ENCODE measurements around the gene RNF125.

The RNF125 gene

DNA sequence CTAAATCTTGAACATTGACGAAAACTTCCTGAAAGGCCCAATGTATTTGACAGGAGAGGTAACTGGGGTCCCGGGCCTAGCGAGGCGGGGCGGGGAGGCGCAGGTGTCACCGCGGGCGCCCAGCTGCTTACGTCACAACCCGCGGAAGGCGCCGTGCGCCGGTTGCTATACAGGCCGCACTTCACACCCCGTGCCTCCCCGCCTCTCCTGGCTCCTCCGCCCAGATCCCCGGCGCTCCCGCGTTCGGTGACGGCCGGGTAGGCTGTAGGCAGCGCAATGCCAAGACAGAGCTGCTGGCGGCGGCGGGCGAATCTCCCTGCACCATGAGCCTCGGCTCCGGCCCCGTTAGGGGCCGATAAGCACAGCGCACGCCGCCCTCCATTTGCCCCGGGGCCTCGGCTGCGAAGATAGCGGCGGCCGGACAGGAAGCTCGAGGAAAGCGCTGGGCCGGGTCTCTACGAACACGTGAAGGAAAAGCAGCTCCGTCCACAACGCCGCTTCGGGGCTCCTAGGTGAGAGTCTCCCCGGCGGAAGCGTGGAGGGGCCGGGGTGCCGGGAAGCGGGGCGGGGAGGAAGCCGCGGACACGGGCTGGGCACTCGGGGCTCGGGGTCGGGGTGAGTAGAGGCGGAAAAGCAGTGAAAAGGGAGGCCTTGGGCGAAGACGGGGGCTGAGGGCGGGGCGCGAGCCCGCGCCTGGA is 73.2 kb downstream of the RNF125 start, which contains the start of gene RNF138:
Gene RNF138, plus strand, starts transcription at position 151 of the 698 bp plus-strand sequence. CDS start 903 bp downstream, outside the sequence.
- DNase-seq, result peak; percentile 76

DNA sequence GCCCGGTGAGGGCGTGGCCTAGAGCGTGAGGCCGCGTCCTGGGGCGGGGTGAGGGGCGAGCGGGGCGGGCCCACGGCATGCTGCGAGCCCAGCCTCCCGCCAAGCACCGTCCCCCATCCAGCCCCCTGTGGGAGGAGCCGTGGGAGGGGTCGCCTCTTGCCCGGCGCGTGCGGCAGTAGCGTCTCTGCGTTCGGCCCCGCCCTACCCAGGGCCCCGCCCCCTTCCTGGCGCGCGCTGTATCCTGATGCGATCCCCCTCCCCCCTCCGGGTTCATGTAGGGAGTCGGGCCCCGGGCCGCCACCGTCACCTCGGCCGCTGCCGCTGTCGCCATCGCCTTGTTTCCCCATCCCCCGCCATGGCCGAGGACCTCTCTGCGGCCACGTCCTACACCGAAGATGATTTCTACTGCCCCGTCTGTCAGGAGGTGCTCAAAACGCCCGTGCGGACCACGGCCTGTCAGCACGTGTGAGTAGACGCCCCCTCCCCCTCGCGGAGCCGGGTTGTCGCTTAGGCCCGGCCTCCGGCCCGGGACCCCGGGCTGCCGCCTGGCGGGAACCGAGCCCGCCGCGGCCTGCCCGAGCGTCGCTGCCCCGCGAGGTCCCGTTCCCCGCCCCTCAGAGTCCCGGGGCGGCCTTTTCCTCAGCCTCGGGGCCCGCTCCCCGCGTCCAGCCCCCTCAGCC is 73.9 kb downstream of the RNF125 start:
- DNase-seq, result peak; percentile 97

DNA sequence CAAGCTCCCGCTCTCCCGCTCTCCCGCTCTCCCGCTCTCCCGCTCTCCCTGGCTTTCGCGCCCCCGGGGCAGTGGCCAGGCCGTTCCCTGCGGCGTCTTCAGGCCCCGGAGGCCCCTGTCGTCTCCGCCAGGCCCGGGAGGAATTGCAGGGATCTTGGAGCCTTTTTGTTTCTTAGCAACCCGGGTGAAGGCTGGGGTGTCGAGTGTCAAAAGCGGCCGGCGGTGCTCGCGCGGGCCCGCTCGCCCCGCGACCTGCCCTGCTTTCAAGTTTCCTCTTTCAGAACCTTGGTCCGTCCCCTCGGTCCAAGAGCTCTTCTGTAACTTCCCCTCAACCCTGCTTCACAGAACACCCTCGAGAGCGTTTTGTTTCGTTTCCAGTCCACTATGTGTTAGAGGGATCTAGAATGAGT is 74.5 kb downstream of the RNF125 start:
- DNase-seq, result peak; percentile 47

DNA sequence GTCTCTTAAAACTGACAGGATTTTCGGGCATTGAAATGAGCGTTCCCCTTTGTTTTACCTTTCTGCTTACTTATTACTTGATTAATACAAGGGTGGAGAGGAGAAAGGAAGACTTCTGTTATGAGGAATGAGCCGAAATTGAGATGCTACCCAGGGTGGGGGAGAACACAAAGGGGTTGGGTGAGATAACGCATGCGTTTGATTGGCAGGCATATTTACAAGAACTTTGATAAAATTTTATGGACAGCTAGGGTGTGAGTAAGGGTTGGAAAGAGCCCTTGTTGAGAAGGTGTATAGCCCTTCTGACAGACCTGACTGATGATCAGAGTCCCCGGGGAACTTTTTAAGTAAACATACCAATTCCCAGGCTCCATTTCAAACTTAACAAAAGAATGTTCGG is 74.9 kb downstream of the RNF125 start:
- peak; percentile 1 for DNase-seq

DNA sequence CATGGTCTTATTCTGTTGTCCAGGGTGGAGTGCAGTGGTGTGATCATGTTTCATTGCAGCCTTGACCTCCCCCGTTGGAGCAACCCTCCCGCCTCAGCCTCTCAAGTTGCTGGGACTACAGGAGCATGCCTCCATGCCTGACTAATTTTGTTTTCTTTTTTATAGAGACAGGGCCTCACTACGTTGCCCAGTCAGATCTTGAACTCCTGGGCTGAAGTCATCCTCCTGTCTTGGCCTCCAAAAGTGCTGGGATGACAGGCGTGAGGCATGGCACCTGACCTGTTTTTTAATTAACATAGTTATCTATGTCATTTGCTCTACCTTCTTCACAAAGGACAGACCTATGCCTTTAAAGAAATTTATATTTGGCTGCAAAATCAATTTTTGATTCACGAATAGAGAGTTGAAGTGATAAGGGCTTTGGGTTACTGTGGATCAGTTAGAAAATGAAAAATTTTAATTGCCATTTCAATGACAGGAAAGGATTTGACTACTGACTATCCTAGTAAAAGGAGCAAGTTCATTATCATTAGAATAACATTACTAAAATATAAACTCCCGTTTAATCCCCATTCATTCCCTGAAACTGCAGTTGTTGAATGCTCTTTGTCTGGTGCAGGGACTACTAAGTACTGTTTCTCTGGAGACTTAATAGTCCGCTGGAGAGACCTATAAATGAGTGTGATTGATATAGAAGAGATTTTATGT is 76.7 kb downstream of the RNF125 start:
- no peak for DNase-seq

DNA sequence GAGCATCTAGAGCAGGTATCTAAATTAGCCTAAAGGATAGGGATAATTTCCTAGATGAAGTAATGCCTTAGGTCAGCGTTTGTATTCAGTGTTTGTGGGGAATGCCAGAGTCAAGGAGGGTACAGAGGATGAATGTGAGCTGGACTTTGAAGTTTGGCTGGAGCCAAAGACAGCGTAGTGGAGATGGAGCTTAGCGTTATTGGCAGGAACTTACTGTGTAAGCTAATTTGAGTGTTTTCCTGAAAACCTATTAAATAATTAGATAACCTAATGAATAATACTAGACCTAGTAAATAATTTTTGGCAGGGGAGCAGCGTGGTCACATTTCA is 77.2 kb downstream of the RNF125 start:
- no peak for DNase-seq

DNA sequence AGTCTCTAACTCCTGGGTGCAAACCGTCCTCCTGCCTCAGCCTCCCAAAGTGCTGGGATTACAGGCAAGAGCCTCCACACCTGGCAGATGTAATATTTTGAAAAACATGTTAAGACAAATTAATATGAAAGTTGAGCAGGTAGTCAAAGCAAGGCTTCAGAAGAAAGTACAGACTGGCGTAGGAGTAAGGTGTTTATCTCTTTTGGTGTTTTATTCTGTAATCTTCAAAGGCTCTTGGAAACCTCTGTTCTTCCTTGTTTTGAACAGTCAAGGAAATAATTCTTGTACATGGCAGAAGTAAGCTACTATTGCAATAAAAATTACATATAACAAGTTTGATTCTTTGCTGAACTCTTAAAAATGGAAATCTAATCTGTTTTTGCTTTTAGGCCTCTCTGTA is 78.3 kb downstream of the RNF125 start:
- DNase-seq, result no peak

DNA sequence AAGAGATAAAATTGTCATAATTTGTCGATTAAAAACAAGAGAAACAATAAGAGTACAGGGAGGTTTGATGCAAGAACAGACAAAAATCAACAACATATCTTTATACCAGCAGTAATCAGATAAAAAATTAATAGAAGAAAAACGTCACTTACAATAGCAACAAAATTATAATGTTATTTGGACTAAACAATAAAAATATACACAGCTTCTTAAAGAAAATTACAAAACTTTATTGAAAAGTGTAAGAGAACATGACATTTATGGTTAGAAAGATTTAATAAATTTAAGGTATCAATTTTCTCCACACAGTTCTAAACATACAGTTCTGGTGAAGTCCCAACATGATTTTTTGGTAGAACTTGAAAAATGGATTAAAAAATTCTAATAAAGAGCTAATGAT is 85.9 kb downstream of the RNF125 start:
- DNase-seq, result no peak

DNA sequence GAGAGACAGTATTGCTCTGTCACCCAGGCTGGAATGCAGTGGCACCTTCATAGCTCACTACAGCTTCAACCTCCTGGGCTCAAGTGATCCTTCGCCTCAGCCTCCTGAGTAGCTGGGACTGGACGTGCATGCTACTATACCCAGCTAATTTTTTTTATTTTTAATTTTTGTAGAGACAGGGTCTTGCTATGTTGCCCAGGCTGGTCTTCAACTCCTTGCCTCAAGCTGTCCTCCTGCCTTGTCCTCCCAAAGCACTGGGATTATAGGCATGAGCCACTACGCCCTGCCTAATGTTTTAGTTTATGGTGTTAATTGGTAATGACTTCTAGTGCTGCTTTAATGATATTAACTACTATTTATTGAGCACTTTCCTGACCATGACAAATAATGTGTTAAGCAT is 91.4 kb downstream of the RNF125 start:
- no peak for DNase-seq

DNA sequence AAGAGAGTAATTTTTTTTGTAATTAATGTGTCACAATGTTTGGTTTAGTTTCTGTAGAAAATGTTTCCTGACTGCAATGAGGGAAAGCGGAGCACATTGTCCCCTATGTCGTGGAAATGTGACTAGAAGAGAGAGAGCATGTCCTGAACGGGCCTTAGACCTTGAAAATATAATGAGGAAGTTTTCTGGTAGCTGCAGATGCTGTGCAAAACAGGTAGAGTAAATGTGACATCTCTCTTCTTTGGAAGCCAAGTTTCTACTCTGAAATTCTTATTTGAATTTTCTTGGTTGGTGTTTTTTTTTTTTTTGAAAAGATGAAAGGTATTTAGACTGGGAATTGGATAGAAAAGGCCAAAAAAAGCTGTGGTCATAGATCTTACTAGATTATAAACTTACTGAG is 93.1 kb downstream of the RNF125 start:
- no peak for DNase-seq

DNA sequence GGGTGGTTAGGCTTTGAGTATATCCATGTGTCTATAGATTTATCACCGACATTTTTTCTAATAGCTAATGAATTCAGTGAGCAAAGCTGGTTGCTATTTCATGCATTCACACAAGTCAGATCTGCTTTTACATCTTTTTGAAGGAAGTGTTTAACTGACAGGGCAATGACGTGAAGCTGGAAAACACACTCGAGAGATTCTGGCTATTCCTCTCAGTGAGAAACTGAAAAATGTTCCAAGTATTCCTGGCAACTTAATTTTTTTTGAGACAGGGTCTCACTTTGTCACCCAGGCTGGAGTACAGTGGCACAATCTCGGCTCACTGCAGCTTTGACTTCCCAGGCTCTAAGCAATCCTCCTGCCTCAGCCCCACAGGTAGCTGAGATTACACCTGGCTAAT is 94.2 kb downstream of the RNF125 start:
- DNase-seq, result no peak

DNA sequence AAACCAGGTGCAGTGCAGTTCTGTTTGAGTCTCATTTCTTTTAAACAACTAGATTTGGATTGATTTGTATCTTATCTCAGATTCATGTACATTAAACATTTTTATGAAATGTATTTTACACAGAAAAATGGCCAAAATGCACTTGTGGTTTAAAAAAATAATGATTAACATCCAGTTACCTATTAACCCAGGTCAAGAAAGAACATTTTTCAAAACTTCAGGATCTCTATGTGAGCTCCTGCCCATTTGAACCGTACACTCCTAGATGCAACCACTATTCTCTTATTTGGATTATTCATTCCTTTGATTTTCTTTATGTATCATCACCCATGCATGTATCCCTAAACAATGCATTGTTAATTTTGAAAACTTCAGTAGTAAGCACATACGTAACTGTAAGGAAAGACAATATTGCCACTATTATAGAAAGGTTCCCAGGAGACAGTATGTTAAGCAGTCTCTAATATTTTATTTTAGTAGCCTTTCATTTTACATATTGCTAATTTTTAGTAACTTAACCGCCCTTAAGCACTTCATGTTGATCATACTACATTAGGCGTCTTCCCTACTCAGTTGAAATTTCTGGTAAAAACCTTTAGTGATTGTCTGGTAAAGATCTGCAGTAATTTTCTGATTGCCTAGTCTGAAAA is 95.8 kb downstream of the RNF125 start:
- DNase-seq, result no peak

DNA sequence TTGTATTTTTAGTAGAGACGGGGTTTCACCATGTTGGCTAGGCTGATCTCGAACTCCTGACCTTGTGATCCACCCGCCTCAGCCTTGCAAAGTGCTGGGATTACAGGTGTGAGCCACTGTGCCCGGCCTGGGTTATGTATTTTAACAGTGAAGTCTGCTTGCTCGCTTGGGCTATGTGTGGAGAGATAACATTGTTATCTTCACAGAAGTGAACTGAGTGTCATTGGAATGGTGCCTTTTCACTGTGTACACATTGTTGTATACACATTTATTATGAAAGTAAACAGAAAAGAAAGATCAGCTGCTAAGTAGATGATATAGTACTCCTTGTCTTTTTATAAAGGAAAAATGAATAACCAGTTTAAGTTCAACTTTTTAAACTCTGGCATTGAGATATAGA is 103.4 kb downstream of the RNF125 start:
- no peak for DNase-seq
